A172 (cell line): Measurements from ENCODE around the gene KIAA0040. TPM values are rescaled to one million over a fixed set of nuclear protein-coding genes. Genes with fewer than 3 reads are reported as not detected.

Experiments
- DNase-seq: peaks from one replicate; pipeline ENCODE4 v3.0.0-alpha.2; 2015; ENCODE audit warnings: low spot score
- total RNA-seq: library from RNA; depleted of rRNA; stranded (reverse); fragments of >200 nt; shearing (Covaris generic); gene quantifications from 2 replicates; pipeline ENCODE4 v1.2.3, GENCODE V29; 2014; rRNA removed

The KIAA0040 gene
- 0.24 TPM in 1 of 2 replicates, not detected in the other for total RNA-seq

- DNase-seq: no peak
These were observed at the start of gene KIAA0040 for GRCh38 chr1:175192630-175193526. Gene KIAA0040, minus strand, starts transcription at chr1:175192776. Its CDS starts 31,763 bp downstream, at chr1:175161013.

GRCh38 chr1:175237389-175237788 is 44.8 kb upstream of the KIAA0040 start:
- DNase-seq: no peak

- no peak for DNase-seq
These were observed 42.1 kb upstream of the KIAA0040 start for GRCh38 chr1:175234639-175235038.

GRCh38 chr1:175232335-175232734 is 39.8 kb upstream of the KIAA0040 start:
- DNase-seq: no peak

- DNase-seq: no peak
These were observed 33.2 kb upstream of the KIAA0040 start for GRCh38 chr1:175225805-175226129.

- DNase-seq: no peak
These were observed 29.8 kb upstream of the KIAA0040 start for GRCh38 chr1:175222296-175222938.

- peak; percentile 63 for DNase-seq
These were observed 29.1 kb upstream of the KIAA0040 start for GRCh38 chr1:175221557-175222175.

GRCh38 chr1:175220853-175221556 is 28.4 kb upstream of the KIAA0040 start:
- DNase-seq: no peak

GRCh38 chr1:175219774-175220173 is 27.2 kb upstream of the KIAA0040 start:
- DNase-seq: no peak

- no peak for DNase-seq
These were observed 26.3 kb upstream of the KIAA0040 start for GRCh38 chr1:175218786-175219434.

- no peak for DNase-seq
These were observed 25.4 kb upstream of the KIAA0040 start for GRCh38 chr1:175217721-175218531.

GRCh38 chr1:175216444-175216843 is 23.9 kb upstream of the KIAA0040 start:
- DNase-seq: no peak

- DNase-seq: no peak
These were observed 19.1 kb upstream of the KIAA0040 start for GRCh38 chr1:175211656-175212055.

- DNase-seq: no peak
These were observed 18.2 kb upstream of the KIAA0040 start for GRCh38 chr1:175210744-175211143.

- no peak for DNase-seq
These were observed 16.9 kb upstream of the KIAA0040 start for GRCh38 chr1:175209493-175209921.

GRCh38 chr1:175208773-175209492 is 16.4 kb upstream of the KIAA0040 start:
- no peak for DNase-seq

- no peak for DNase-seq
These were observed 15.4 kb upstream of the KIAA0040 start for GRCh38 chr1:175207971-175208370.

GRCh38 chr1:175206687-175207086 is 14.1 kb upstream of the KIAA0040 start:
- no peak for DNase-seq

- DNase-seq: no peak
These were observed 11.8 kb upstream of the KIAA0040 start for GRCh38 chr1:175204330-175204729.

- DNase-seq: no peak
These were observed 11.0 kb upstream of the KIAA0040 start for GRCh38 chr1:175203570-175204068.
